IPS-20b (cell line): ENCODE results near the gene ALK.

ENCODE experiments used
- H3K27ac ChIP-seq: one replicate; pipeline ENCODE4 v1.5.1; 2013; ENCODE audit warnings: low read length
- H3K27me3 ChIP-seq: 2 replicates; pipeline ENCODE4 v1.6.1; 2013; ENCODE audit warnings: mild to moderate bottlenecking, low read length, inconsistent platforms; ENCODE audit not compliant: insufficient read depth
- H3K36me3 ChIP-seq: 2 replicates; pipeline ENCODE4 v1.6.1; 2013; ENCODE audit warnings: low read depth, mild to moderate bottlenecking, inconsistent platforms, low read length, moderate library complexity; ENCODE audit not compliant: insufficient read depth
- H3K4me1 ChIP-seq: 2 replicates; pipeline ENCODE4 v1.6.1; 2013; ENCODE audit warnings: mild to moderate bottlenecking, control low read depth, inconsistent platforms, low read length, moderate library complexity; ENCODE audit not compliant: insufficient read depth
- H3K4me3 ChIP-seq: 2 replicates; pipeline ENCODE4 v1.5.1; 2013; ENCODE audit warnings: mild to moderate bottlenecking, low read length, inconsistent platforms
- H3K9ac ChIP-seq: 2 replicates; pipeline ENCODE4 v1.6.1; 2013; ENCODE audit warnings: low read depth, mild to moderate bottlenecking, inconsistent platforms, low read length, moderate library complexity
- H3K9me3 ChIP-seq: 2 replicates; pipeline ENCODE4 v1.6.1; 2013; ENCODE audit warnings: mild to moderate bottlenecking, low read depth, low read length, inconsistent platforms; ENCODE audit not compliant: insufficient read depth

ALK gene

DNA sequence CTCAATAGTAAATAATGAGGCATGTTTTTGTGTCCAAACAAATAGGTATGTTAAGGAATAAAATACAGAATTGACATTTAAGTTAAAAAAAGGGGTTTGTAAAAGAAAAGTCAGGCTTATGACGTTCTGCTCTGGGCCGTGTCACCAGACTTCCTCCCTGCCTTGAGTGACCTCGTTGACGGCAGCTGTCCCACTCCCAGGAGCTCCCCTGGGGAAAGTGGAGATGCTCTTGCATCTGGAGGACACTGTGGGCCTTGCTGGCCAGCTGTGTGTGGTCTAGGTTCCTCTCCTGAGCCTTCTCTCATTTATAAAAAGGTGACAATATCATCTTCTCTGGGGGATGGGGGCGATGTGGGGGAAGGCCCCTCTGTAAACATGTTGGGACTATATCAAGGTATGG, 609.9 kb downstream of the ALK start:
- Histone ChIP-seq H3K9me3 (no peaks in the 10 kb centered on the region), H3K4me3 (no peak overlapping the region), H3K4me1 (peaks cover 7% of the 10 kb centered on the region; the same call in 1 of the 2 replicates), H3K9ac (no peak overlapping the region), H3K36me3 (no peaks in the 10 kb centered on the region), H3K27me3 (no peaks in the 10 kb centered on the region), H3K27ac (no peak overlapping the region)

DNA sequence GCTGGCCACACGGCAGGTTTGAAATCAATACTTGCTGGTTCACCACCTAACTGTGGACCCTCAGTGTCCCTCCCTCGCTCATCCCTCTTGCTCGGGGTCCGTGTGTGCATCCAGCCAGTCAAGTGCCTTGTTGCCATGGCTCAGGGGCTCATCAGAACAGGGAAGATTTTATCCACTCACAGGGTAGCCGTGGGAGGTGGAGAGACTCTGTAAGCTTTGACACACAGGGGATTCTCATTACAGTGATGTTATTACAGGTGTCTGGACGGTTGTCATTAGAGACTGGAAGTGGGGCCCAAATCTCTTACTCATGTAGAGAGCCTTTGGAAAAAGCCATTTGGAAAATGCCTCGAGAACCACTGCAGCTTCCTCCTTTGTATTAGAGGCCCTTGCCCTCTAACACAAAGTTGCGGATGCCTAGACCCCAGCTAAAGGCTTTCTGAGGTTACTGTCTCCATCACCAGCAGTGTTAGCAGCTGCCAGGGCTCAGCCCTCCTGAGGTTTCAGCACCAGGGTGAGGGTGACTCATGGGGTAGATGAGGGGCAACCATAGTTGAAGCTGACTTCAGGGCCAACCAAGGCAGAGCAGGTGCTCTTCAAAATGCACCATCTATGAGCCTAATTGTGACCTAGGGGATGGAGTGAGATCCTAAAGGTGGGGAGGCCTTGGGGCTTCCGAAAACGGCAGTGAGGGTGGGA, 610.6 kb downstream of the ALK start:
- Histone ChIP-seq H3K9ac (no peak overlapping the region), H3K9me3 (no peaks in the 10 kb centered on the region), H3K4me1 (peaks cover 7% of the 10 kb centered on the region; the same call in 1 of the 2 replicates), H3K27ac (no peak overlapping the region), H3K27me3 (no peaks in the 10 kb centered on the region), H3K36me3 (no peaks in the 10 kb centered on the region), H3K4me3 (no peak overlapping the region)

DNA sequence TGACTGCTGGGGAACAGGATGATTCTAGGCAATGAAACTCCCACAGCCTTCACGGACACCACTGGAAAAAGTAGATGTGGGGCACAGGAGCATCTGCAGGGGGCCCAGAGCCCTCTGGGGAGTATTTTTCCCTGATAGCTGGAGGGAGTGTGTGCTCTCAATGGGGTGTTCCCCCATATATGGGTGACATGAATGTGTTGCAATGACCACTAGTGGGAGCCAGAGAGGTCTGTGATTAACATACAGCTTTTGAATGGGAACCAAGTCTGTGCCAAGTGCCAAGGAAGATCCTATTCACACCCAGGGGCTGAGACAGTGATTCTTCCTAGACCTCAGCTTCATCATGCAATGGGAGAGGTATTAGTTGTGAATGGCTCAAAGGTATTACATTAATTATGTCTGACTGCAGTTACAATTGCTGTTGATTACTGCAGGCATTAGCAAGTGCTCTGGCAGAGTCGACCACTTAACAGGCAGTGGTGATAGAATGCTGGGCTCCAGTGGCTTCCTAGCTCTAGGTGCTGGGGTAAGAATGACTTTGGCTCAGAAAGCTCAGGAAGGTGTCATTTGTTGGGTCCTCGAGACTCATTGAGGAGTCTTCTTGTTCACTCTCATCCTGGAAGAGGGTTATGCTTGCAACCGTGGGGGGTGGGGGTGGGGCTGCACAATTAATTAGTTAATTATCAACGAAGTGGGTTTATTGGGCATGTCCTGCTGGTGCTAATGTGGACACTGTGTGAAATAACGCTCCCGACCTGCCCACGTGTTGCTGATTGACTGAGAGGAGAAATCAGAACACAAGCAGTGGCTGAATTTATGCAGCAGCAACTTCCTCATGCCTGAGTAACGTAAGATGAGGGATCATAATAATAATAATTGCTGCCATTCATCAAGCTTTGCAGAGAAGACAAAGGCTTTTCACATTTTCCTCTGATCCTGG, 612.0 kb downstream of the ALK start:
- H3K9ac ChIP-seq = no peak overlapping the region

DNA sequence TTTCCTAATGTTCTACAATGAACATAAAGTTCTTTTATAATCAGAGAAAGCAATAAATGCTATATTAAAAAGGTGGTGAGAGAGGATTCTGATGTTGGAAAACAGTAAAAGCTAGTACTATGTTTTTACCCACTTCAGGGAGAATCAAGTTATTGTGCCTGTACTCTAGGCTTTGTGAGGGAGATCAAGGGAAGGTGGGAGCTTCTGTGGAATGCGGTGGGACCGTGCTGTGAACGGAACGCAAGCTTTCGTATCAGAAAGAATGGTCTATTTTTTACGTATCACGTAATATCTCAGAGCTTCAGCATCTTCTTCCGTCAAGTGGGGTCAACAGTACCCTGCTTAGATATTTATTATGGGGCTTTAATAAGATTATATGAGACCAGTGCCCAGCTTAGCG, 613.0 kb downstream of the ALK start:
- Histone ChIP-seq H3K9ac (no peak overlapping the region), H3K9me3 (no peaks in the 10 kb centered on the region), H3K4me3 (no peak overlapping the region), H3K27ac (no peak overlapping the region), H3K27me3 (no peaks in the 10 kb centered on the region), H3K4me1 (no peaks in the 10 kb centered on the region), H3K36me3 (no peaks in the 10 kb centered on the region)

More for the DNA sequence above, 612.0 kb downstream of the ALK start:
- H3K4me1 ChIP-seq = peaks cover 2% of the 10 kb centered on the region; the same call in 1 of the 2 replicates
- no peaks in the 10 kb centered on the region for H3K9me3 ChIP-seq
- H3K4me3 ChIP-seq = no peak overlapping the region
- no peaks in the 10 kb centered on the region for H3K36me3 ChIP-seq
- H3K27ac ChIP-seq = no peak overlapping the region
- no peaks in the 10 kb centered on the region for H3K27me3 ChIP-seq

DNA sequence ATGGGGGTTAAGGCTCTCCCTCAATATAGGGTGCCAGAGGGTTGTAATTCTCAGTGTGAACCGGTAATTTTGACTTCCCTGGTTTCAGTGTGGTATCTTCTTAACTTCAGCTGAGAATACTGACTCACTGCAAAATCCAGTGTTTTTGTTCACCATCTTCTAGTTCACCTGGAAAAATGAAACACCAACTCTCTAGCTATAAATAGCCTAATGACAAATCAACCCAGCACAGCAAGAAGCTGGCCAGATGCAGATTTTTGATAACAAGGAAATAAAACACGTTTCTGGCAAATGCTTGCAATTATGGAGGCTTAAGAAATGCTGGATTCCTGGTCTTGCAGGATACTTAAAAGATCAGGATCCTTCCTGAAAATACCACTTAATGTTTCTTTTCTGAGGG, 613.9 kb downstream of the ALK start:
- Histone ChIP-seq H3K9ac (no peak overlapping the region), H3K4me3 (no peak overlapping the region), H3K9me3 (no peaks in the 10 kb centered on the region), H3K27me3 (no peaks in the 10 kb centered on the region), H3K36me3 (no peaks in the 10 kb centered on the region), H3K4me1 (no peaks in the 10 kb centered on the region), H3K27ac (no peak overlapping the region)

DNA sequence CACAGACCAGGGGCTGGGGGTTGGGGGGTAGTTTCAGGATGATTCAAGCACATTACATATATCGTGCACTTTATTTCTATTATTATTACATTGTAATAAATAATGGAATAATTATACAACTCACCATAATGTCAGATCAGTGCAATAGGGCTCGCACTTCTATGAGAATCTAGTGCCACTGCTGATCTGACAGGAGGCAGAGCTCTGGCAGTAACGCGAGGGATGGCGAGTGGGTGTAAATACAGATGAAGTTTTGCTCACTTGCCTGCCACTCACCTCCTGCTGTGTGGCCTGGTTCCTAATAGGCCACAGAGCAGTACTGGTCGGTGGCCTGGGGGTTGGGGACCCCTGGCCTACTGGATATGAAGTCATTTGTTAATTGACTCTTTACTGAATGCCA, 615.6 kb downstream of the ALK start:
- Histone ChIP-seq H3K4me1 (no peaks in the 10 kb centered on the region), H3K4me3 (no peak overlapping the region), H3K36me3 (no peaks in the 10 kb centered on the region), H3K27me3 (no peaks in the 10 kb centered on the region), H3K9me3 (no peaks in the 10 kb centered on the region), H3K27ac (no peak overlapping the region), H3K9ac (no peak overlapping the region)

DNA sequence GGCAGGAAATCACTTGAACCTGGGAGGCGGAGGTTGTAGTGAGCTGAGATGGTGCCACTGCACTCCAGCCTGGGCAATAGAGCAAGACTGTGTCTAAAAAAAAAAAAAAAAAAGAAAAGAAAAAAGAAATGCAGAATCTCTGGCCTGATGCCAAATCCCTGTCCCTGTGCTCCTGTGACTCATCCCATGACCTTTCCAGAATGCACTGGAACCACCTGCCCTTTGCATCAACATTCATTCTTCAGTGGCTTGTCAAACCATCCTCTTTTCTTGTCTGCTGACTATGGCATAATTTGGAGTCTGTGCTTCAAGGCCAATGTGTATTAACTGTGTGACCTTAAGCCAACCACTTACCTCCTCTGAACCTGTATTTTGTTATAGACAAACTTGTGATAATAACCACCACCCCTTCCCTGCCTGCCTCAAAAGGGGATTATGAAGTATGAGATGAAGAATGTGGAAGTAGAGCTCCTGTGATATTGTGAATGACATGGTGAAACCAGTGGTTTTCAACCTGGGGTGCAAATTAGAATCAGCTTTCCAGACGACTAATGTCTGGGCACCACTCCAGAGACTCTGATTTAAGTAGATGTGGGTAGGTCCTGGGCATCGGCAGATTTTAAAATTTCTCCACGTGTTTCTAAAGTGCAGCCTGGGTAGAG, 616.9 kb downstream of the ALK start:
- Histone ChIP-seq H3K4me3 (no peak overlapping the region), H3K27me3 (no peaks in the 10 kb centered on the region), H3K36me3 (no peaks in the 10 kb centered on the region), H3K27ac (no peak overlapping the region), H3K9me3 (no peaks in the 10 kb centered on the region), H3K4me1 (no peaks in the 10 kb centered on the region), H3K9ac (no peak overlapping the region)

DNA sequence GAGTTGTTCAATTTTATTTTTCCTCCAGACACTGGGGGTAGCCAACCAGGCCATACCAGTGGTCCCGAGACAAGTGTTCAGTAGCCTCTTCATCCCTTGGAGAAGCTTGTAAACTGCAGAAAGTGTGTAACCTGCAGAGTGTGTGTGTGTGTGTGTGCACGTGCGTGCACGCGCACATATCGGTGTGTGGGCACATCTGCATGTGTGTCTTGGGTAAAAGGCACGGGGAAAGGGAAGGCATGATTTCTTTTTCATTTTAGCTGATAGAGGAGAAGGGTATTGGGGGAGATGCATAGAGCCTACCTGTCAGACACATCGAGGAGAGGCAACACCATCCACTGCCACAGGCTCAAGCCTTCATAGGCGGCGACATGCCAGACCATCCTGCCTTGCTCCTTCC, 624.8 kb downstream of the ALK start:
- no peak overlapping the region for H3K4me3 ChIP-seq
- H3K9me3 ChIP-seq = no peaks in the 10 kb centered on the region
- H3K4me1 ChIP-seq = peaks cover 1% of the 10 kb centered on the region; the same call in 1 of the 2 replicates
- H3K36me3 ChIP-seq = no peaks in the 10 kb centered on the region
- no peaks in the 10 kb centered on the region; the same call in 1 of the 2 replicates for H3K27me3 ChIP-seq
- no peak overlapping the region for H3K27ac ChIP-seq
- no peak overlapping the region for H3K9ac ChIP-seq

DNA sequence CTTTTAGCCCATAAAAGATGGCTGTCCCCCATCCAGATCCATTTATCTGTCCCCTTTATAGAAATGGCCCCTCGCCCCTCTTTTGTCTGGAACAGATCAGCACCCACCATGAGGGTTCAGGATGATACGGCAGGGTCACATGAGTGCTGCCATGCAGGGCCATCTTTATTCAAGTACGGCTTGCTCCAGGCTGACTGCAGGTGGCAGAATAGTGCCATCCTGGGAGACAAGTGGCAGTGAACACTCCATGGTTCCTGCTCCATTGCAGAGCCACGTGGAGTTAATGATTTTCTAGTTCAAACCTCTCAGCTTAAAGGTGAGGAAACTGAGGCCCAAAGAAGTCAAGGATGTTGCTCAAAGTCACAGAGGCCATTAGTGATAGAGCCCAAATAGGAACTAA, 625.5 kb downstream of the ALK start:
- no peak overlapping the region for H3K4me3 ChIP-seq
- no peak overlapping the region for H3K27ac ChIP-seq
- H3K36me3 ChIP-seq = no peaks in the 10 kb centered on the region
- H3K27me3 ChIP-seq = no peaks in the 10 kb centered on the region; the same call in 1 of the 2 replicates
- H3K9ac ChIP-seq = no peak overlapping the region
- H3K9me3 ChIP-seq = no peaks in the 10 kb centered on the region
- H3K4me1 ChIP-seq = peaks cover 3% of the 10 kb centered on the region; the same call in 1 of the 2 replicates

DNA sequence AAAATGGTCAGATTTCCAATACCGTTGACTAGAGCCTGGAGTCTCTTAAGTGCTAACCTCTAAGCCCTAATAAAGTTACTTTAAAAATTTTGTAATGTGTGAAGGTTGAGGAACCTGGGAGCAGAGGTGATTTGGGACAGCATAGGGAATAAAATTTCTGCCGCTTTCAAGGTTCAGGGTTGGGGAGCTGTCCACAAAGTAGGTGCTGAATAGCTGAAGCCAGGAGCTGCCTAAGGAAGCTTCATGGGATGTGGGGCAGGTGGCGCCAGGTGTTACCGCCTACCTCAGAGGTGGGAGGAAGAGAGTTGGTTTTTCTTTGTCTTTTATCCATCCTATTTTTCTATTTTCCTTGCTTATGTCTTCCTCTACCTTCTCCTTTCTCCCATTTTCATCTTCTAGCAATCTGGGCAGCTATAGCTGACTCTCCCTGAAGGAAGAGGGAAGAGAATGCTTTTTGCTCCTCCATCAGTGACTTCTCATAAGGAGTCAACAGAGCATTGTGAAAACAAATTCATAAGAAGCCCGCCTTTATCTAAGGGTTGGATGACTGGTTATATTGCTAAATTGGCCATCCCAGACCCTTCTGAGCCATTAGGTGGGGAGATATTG, 627.5 kb downstream of the ALK start:
- no peaks in the 10 kb centered on the region; the same call in 1 of the 2 replicates for H3K27me3 ChIP-seq
- H3K4me1 ChIP-seq = peaks cover 10% of the 10 kb centered on the region; the same call in 1 of the 2 replicates
- no peak overlapping the region for H3K4me3 ChIP-seq
- H3K9me3 ChIP-seq = no peaks in the 10 kb centered on the region
- H3K9ac ChIP-seq = no peak overlapping the region
- H3K36me3 ChIP-seq = no peaks in the 10 kb centered on the region
- H3K27ac ChIP-seq = no peak overlapping the region

DNA sequence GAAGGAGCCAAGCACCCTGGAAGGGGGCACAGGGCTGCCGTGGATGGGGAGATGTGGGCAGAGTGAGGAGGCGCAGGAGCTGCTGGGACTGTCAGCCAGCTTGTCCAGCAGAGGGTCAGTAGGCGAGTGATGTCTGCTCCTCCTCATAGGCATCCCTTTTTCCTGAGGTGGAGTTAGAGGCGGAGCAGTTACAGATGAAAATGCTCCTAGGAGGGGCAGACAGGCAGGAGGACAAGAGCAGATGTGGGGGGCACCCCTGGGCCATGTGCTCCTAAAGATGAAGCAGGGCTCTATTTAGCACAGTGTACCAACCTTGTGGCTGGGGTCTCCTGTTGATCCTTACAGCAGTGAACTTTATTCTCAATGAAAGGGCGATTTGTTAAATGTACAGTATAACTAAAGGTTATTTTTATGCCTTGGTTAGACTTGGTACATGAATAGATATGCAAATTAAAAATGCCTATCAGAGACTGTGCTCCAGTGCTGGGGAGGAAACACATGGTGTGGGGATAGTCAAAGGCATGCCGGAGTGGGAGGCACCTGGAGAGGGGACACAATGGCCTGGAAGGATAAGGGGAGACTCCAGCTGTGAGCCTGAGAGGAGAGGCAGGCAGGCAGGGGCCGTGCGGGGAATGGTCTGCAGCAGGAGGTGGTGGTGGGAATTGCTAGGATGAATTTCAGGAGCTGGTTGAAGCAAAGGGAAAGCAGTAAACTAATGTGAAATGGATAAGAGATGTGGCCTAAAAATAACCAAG, 630.9 kb downstream of the ALK start:
- H3K9ac ChIP-seq = no peak overlapping the region
- H3K27ac ChIP-seq = no peak overlapping the region
- peaks cover 10% of the 10 kb centered on the region; the same call in 1 of the 2 replicates for H3K4me1 ChIP-seq
- no peak overlapping the region for H3K4me3 ChIP-seq
- no peaks in the 10 kb centered on the region for H3K9me3 ChIP-seq
- no peaks in the 10 kb centered on the region for H3K36me3 ChIP-seq
- no peaks in the 10 kb centered on the region; the same call in 1 of the 2 replicates for H3K27me3 ChIP-seq
